Esophagus muscularis mucosa (tissue), 4 donors: ENCODE results near the gene SHISA6. TPM values are rescaled to one million over a fixed set of nuclear protein-coding genes. Genes with fewer than 3 reads are reported as not detected.
A peak's percentile ranks its signal among the peaks of the same experiment; 100 is the strongest.

Experiments used
- DNase-seq: peaks from one replicate; pipeline ENCODE4 v3.0.0-alpha.2; 2017; ENCODE audit errors: extremely low spot score
- H3K27ac ChIP-seq, 4 donors: fragments of 200-600 bp; sonication (generic); replicated peaks in 1 of 4; 1 replicate in 3 of 4; 2 replicates in 1 of 4; pipeline ENCODE4 v1.5.1; 2016 to 2019; ENCODE audit warnings: mild to moderate bottlenecking in 1 of 4
- H3K27me3 ChIP-seq, 4 donors: fragments of 200-600 bp; sonication (generic); one replicate each; pipeline versions ENCODE4 v1.5.1 to v1.6.0; 2016 to 2019
- H3K36me3 ChIP-seq, 4 donors: fragments of 200-600 bp; sonication (generic); one replicate each; pipeline ENCODE4 v1.5.1; 2016 to 2019
- H3K4me1 ChIP-seq, 4 donors: fragments of 200-600 bp; sonication (generic); one replicate each; pipeline ENCODE4 v1.5.1; 2016 to 2019
- H3K4me3 ChIP-seq, 4 donors: fragments of 200-600 bp; sonication (generic); 1 replicate in 2 of 4; 2 replicates in 2 of 4; pipeline ENCODE4 v1.5.1; 2016 to 2019; ENCODE audit warnings: mild to moderate bottlenecking in 4 of 4, moderate library complexity in 1 of 4
- H3K9me3 ChIP-seq, 4 donors: fragments of 200-600 bp; sonication (generic); 1 replicate in 3 of 4; 2 replicates in 1 of 4; pipeline ENCODE4 v1.5.1; 2016 to 2019
- CTCF ChIP-seq, 3 experiments: fragments of 200-600 bp in 2 of 3; fragments of 450-650 bp in 1 of 3; sonication (generic) in 2 of 3; IDR thresholded peaks; one replicate each; pipeline ENCODE4 v1.5.1; 2017 to 2019; ENCODE audit warnings: antibody characterized with exemption in 3 of 3, mild to moderate bottlenecking in 2 of 3, moderate library complexity in 1 of 3
- EP300 ChIP-seq: sonication (generic); formaldehyde crosslinking; IDR thresholded peaks from one replicate; pipeline ENCODE4 v1.6.1; 2017; ENCODE audit warnings: antibody characterized with exemption
- POLR2A ChIP-seq: fragments of 450-650 bp; IDR thresholded peaks from one replicate; pipeline ENCODE4 v1.6.1; 2017; ENCODE audit warnings: antibody characterized with exemption, moderate library complexity, mild to moderate bottlenecking, low read depth
- POLR2AphosphoS5 ChIP-seq, 2 donors: sonication (generic); formaldehyde crosslinking; IDR thresholded peaks; one replicate each; pipeline ENCODE4 v1.6.1; 2017; ENCODE audit warnings: antibody characterized with exemption in 2 of 2
- WGBS: methylation state at CpG from one replicate; pipeline ENCODE4 v1.1.5; 2018; 5-methylcytosine and 5-hydroxymethylcytosine counted together
- intact Hi-C: fragments of 100-400 bp; cut with DNase I; formaldehyde crosslinking; loops from one replicate; pipeline ENCODE4 v1.15.1; 2023
- total RNA-seq, 4 donors: library from RNA; depleted of rRNA; stranded (reverse); fragments of >200 nt; gene quantifications; one replicate each; pipeline versions ENCODE4 v1.1.0 to v1.2.1, GENCODE V29; 2016

Gene SHISA6
- total RNA-seq, 4 donors from 2014 or later: 0.83 to 1.7 (median 1.4) TPM

GRCh38 chr17:11492511-11492910 is 251.5 kb downstream of the SHISA6 start:
- Histone ChIP-seq H3K4me1 (no peaks in the 10 kb centered on the region), H3K27me3 (no peaks in the 10 kb centered on the region), H3K36me3 (no peaks in the 10 kb centered on the region), H3K27ac (no peak overlapping the region), H3K4me3 (no peak overlapping the region), H3K9me3 (no peaks in the 10 kb centered on the region)
- peak; percentile 86 for DNase-seq
- WGBS: 100% methylated on average over 1 of the region's 1 CpG
- no peak for TF ChIP-seq EP300
- TF ChIP-seq POLR2AphosphoS5 (IDR thresholded peaks at IDR 0.05): no peak
- no peak for TF ChIP-seq POLR2A
- no peak for TF ChIP-seq CTCF (IDR thresholded peaks at IDR 0.05)
- intact Hi-C loops: no loop called here

- intact Hi-C loops: no loop called here
- no peaks in the 10 kb centered on the region for H3K27me3 ChIP-seq
- TF ChIP-seq EP300 (no peak), POLR2A (no peak), POLR2AphosphoS5 (IDR thresholded peaks at IDR 0.05) (no peak), CTCF (IDR thresholded peaks at IDR 0.05) (no peak)
Measured at GRCh38 chr17:11493936-11494335, 252.9 kb downstream of the SHISA6 start.

GRCh38 chr17:11495613-11496012 is 254.6 kb downstream of the SHISA6 start:
- Histone ChIP-seq H3K27ac (no peak overlapping the region), H3K27me3 (no peaks in the 10 kb centered on the region), H3K4me1 (no peaks in the 10 kb centered on the region), H3K36me3 (no peaks in the 10 kb centered on the region), H3K4me3 (no peak overlapping the region), H3K9me3 (no peaks in the 10 kb centered on the region)
- TF ChIP-seq POLR2A (no peak), POLR2AphosphoS5 (IDR thresholded peaks at IDR 0.05) (no peak), EP300 (no peak), CTCF (IDR thresholded peaks at IDR 0.05) (no peak)
- DNase-seq: peak; percentile 57
- intact Hi-C loops: no loop called here
- WGBS: 31% methylated on average over 3 of the region's 3 CpGs

More at GRCh38 chr17:11493936-11494335, 252.9 kb downstream of the SHISA6 start:
- H3K4me1 ChIP-seq: no peaks in the 10 kb centered on the region
- H3K27ac ChIP-seq: no peak overlapping the region
- no peak overlapping the region for H3K4me3 ChIP-seq
- H3K9me3 ChIP-seq: no peaks in the 10 kb centered on the region
- H3K36me3 ChIP-seq: no peaks in the 10 kb centered on the region
- DNase-seq: peak; percentile 62

GRCh38 chr17:11499881-11500280 is 258.9 kb downstream of the SHISA6 start:
- Histone ChIP-seq H3K9me3 (no peaks in the 10 kb centered on the region), H3K27ac (no peak overlapping the region), H3K27me3 (no peaks in the 10 kb centered on the region), H3K4me1 (no peaks in the 10 kb centered on the region), H3K36me3 (no peaks in the 10 kb centered on the region), H3K4me3 (no peak overlapping the region)
- TF ChIP-seq CTCF (IDR thresholded peaks at IDR 0.05) (no peak), EP300 (no peak), POLR2AphosphoS5 (IDR thresholded peaks at IDR 0.05) (no peak), POLR2A (no peak)
- WGBS: 76% methylated on average over 3 of the region's 3 CpGs
- intact Hi-C loops: no loop called here
- DNase-seq: peak; percentile 77

- Histone ChIP-seq H3K27ac (no peak overlapping the region), H3K36me3 (no peaks in the 10 kb centered on the region), H3K9me3 (no peaks in the 10 kb centered on the region), H3K4me1 (no peaks in the 10 kb centered on the region), H3K27me3 (no peaks in the 10 kb centered on the region), H3K4me3 (no peak overlapping the region)
- intact Hi-C loops: no loop called here
- TF ChIP-seq EP300: no peak
- no peak for TF ChIP-seq CTCF (IDR thresholded peaks at IDR 0.05)
- no peak for TF ChIP-seq POLR2A
- no peak for TF ChIP-seq POLR2AphosphoS5 (IDR thresholded peaks at IDR 0.05)
- WGBS: 68% methylated on average over 9 of the region's 9 CpGs
- no peak for DNase-seq
Measured at GRCh38 chr17:11503308-11504035, 262.5 kb downstream of the SHISA6 start.
